Left cardiac atrium (tissue), 4 donors: ENCODE measurements around the gene ENTPD6. TPM values are rescaled to one million over a fixed set of nuclear protein-coding genes. Genes with fewer than 3 reads are reported as not detected.
"Not testable (repeated sequence)": the region's sequence is repeated elsewhere in the genome, so short reads cannot be mapped to it uniquely, and the experiment has no call there.

Experiments used
- ATAC-seq, 2 donors: fragments of 200-7000 bp; cut with Tn5 transposase; one replicate each; pipeline ENCODE4 v1.9.1; 2020; ENCODE audit warnings: mild to moderate bottlenecking in 2 of 2, moderate library complexity in 2 of 2
- DNase-seq: peaks from one replicate; pipeline ENCODE4 v3.0.0-alpha.2; 2020
- intact Hi-C, 2 donors: fragments of 100-400 bp; cut with DNase I; formaldehyde crosslinking; loops; one replicate each; pipeline versions ENCODE4 v1.14.1 to v1.15.1; 2022 to 2023
- long read RNA-seq: library from polyadenylated mRNA; unstranded; transcript quantifications from one replicate; pipeline ENCODE4 v2.0.0, GENCODE V29; 2021
- total RNA-seq, 2 donors: library from RNA; stranded (reverse); fragmentation: NEBNext Ultra II Directional; extraction: Animal tissue kit (Norgen Biotek cat#: 25700); gene quantifications; one replicate each; pipeline ENCODE4 v1.2.1, GENCODE V29; 2021
- donor health status: DM: no; HTN: yes; CAD: no.
- donor health status: DM: no; HTN: yes; CAD: no; lungs with severe emphysema.
- donor health status: DM: yes; HTN: yes; CAD: no.
- donor health status: Dilated cardiomyopathy.

Gene ENTPD6
- 100 to 1,000 TPM; 110 to 127 TPM for total RNA-seq
- long read RNA-seq, transcript ENTPD6-201 (14 exons, 2,708 nt) = major isoform, 86 of 350 reads
- long read RNA-seq, transcript ENTPD6-203 (15 exons, 2,750 nt) = minor isoform, 33 of 350 reads
- long read RNA-seq, transcript ENTPD6-202 (15 exons, 2,766 nt) = minor isoform, 19 of 350 reads
- long read RNA-seq, partial matches to known transcripts = 40 of 350 reads
- long read RNA-seq, other reads (novel, unspliced or antisense) = 162 of 350 reads

DNA sequence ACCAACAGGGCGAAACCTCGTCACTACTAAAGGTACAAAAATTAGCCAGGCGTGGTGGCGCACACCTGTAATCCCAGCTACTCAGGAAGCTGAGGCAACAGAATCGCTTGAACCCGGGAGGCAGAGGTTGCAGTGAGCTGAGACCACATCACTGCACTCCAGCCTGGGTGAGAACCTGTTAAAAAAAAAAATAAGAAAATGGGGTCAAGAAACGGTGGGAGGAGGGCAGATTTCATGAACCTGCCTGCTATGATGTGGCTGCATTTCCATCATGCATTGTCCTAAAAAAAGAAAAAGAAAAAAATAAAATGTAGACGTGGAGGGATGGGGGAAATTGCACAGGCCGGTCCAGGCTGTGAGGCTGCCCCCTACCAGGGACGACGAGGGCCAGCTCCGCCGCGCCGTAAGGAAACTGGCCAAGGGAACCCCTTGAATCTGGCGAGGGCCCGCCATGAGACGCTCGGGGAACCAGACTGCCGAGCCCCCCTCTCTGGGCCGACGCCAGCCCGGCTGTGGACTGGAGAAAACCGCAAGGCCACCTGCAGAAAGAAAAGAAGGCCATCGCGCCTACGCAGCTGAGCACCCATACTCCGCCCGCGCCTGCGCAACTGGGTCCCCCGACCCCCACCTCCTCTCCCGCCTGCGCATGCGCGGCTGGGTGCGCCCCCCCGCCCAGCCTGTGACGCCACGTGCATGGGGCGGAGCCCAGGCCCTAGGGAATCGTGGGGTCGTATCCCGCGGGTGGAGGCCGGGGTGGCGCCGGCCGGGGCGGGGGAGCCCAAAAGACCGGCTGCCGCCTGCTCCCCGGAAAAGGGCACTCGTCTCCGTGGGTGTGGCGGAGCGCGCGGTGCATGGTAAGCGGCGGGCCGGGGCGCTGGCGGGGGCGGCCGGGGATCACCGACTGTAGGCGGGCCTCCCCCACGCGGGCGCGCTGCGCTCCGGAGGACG, at the start of gene ENTPD6:
TSS of gene ENTPD6 (plus strand) at position 699 of the 948 bp plus-strand sequence. CDS start 10,825 bp downstream, outside the sequence.
- peak; percentile 91 to 93 for ATAC-seq
- intact Hi-C loops = loop anchor here (5.0 to 10.0 kb wide), 2 partner anchors 52 to 200 kb away; partner anchors contain the start of genes APMAP (in 1 of the 2) and PYGB (in 1 of the 2)
- DNase-seq = peak; percentile 94

GRCh38 chr20:25146976-25147375, 48.5 kb upstream of the ENTPD6 start:
- intact Hi-C loops = no loop called here
- DNase-seq = no peak
- no peak for ATAC-seq

GRCh38 chr20:25147716-25148115, 47.8 kb upstream of the ENTPD6 start:
- ATAC-seq (no peak), DNase-seq (no peak)
- intact Hi-C loops = no loop called here

DNA sequence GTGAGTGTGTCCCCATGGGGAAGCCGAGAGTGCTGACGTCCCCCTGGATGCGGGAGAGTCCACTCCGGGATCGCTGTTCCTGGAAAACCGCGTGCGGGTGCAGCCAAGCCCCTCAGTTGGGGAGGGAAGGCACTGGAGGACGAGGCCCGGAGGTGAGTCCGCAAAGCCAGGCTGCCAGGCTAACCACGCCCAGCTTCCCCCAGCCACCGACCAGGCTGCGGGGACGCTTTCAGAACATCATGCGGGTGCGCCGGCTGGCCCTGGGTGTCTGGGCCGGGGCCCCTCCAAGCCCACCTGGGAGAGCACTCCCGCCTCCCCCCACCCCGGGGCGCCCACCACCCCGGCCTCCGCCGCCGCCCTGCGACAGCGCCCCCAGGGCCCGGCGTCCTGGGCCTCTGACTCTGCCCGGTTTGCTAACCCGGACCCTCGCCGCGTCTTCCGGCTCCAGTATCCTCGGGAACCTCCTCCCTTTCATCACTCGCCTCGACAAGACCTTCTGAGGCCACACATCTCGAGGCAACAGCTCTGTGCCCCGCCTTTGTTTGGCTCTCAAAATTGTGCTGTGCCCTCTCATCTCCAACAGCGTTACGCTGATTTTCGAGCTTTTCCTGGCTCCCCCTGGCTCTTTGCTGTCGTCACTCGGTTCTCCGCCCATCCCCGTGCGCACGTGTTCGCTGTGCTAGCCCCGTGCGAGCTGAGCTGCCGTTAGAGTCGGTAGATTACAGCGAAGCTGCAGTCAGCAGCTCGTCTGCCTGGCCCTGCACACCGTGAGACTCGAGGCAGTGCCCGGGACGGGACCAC, 47.1 kb upstream of the ENTPD6 start:
- ATAC-seq (peak; percentile 64 to 87), DNase-seq (peak; percentile 67)
- intact Hi-C loops = no loop called here

DNA sequence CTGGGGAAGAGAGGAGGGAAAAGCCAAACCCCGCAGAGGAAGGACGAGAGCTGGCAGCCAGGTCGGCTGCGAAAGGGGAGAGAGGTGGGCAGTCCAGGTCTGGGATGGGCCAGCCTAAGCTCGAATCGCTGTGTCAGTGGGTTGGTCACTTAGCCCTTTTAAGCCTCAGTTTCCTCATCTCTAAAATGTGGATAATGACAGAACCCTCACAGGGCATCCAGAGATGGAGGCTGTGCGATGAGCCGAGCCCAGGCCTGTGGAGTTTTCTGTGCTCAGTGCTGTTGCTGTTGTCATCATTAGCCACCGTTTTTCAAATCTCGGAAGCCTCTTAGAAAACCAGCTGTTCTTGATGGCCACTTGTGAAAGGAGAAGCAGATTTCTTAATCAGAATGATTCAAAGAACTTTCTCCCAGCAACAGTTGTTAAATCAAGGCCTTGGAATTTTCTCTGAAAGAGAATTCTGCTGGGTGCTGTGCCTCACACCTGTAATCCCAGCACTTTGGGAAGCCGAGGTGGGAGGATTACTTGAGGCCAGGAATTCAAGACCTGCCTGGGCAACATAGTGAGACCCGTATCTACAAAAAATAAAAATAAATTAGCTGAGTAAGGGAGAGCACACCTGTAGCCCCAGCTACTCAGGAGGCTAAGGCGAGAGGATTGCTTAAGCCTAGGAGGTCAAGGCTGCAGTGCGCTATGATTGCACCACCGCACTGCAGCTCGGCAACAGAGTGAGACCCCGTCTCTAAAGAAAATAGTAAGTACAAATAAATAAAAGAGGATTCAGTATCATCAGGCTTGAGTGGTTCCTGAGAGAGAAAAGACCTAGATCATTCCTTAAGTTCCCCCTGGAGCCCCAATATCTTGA, 46.3 kb upstream of the ENTPD6 start:
- DNase-seq (no peak), ATAC-seq (no peak)
- intact Hi-C loops = no loop called here

DNA sequence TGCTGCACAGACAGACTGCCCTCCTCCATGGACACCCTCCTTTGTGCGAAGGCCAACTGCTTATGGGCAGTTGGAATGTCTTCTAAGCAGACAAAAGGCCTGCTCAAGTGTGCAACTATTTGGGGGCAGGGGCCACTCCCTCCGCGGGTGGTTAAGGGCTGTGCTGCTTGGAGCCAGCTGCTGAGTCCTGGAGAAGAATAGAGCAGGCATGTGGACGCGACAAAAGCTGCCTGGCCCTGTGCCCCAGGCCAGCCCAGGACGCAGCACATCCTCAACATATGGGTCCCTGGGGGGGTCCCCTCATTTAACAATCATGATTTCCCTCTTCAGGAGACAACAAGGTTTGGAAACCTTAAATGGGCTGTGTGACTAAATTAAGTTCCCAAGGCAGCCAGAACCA, 45.5 kb upstream of the ENTPD6 start:
- ATAC-seq = no peak
- intact Hi-C loops = no loop called here
- DNase-seq = no peak

- no peak for DNase-seq
- no peak for ATAC-seq
- intact Hi-C loops = no loop called here
Measured at GRCh38 chr20:25158043-25158442, 37.5 kb upstream of the ENTPD6 start.

DNA sequence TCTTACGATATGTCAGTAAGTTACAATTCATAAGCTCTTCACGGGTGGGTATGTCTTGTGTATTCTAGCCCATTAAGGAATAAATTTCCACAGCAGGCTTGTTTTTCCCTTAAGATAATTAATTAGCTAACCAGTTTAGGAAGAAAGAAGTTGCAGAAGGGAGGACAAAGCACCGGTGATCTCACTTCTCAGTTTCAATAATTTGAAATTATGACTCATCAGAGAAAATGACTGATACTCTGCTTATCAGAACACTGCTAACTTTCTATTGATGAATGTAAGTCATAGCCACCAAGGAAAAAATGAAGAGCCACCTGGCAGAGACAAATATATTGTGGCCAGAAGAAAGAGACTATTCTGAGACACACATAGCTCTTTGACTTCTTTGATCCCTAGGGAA, 35.0 kb upstream of the ENTPD6 start:
- ATAC-seq = no peak
- DNase-seq = no peak
- intact Hi-C loops = no loop called here

DNA sequence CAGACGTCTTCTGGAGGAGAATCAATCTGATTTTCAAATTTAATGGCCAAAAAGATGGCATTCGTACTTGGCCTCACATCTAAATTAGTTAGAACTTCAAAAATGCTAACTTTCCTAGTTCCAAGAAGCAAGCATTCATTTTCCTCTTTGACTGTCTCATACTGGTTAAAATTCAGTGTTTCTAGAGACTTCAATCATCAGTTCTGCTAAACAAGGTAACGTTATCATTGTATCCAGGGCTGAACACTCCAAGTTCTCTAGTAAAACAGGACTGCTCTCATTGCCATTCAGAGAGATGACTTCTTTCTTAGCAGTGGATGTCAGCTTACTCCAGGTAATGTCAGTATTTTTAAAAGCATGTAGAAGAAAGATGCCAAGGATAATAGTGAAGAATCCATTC, 34.6 kb upstream of the ENTPD6 start:
- intact Hi-C loops = no loop called here
- ATAC-seq = no peak

DNA sequence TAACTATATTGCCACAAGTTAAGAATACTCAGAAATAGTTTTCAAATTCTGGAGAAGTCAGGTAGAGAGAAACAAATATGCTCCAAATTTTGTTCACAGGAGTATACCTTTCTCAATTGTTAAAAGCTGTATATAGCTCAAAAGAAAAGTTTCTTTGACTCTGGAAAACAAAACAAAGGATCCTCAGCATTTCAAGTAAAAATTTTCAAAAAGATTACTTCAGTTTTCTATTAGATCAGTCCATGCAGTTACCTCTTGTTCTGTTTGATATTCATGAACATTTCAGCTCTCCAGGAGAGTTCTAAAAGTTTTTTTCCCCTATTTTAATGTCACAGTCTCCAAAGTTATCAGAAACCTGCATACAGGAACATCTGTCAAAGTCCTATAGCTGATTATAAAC, 30.4 kb upstream of the ENTPD6 start:
- ATAC-seq (no peak), DNase-seq (no peak)
- intact Hi-C loops = no loop called here

More for the DNA sequence above, 34.6 kb upstream of the ENTPD6 start:
- no peak for DNase-seq

DNA sequence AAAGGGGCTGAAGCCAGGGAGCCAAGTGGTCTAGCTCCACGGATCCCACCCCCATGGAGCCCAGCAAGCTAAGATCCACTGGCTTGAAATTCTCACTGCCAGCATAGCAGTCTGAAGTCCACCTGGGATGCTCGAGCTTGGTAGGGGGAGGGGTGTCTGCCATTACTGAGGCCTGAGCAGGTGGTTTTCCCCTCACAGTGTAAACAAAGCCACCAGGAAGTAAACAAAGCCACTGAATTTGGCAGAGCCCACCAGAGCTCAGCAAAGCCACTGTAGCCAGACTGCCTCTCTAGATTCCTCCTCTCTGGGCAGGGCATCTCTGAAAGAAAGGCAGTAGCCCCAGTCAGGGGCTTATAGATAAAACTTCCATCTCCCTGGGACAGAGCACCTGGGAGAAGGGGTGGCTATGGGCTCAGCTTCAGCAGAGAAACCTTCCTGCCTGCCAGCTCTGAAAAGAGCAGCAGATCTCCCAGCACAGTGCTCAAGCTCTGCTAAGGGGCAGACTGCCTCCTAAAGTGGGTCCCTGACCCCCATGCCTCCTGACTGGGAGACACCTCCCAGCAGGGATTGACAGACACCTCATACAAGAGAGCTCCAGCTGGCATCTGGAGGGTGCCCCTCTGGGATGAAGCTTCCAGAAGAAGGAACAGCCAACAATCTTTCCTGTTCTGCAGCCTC, 29.3 kb upstream of the ENTPD6 start:
- DNase-seq, intact Hi-C loops, ATAC-seq: not testable (repeated sequence)

DNA sequence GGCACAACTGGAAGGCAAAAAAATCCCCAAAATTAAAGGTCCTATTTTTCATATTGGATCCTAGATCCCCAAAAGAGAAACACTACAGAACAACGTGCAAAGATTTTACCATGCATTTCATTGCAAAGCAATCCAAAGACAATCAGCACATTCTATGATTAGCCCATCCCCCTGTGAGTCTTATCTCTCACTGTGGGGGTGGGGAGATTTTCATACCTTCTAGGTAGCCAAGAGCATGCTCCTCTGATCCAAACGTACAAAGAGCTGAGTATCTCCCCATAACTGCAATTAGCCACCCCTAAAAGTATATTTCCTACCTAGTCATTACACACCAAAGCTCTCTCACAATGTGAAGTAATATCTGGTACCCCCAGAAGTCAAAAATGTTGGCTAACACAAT, 22.2 kb upstream of the ENTPD6 start:
- DNase-seq (no peak), ATAC-seq (no peak)
- intact Hi-C loops = loop anchor here in 1 of 2 donors (10.0 kb wide), 1 partner anchor 231 kb away; the partner anchor contains the start of gene GINS1

- DNase-seq = no peak
- no peak for ATAC-seq
- intact Hi-C loops = loop anchor here in 1 of 2 donors (10.0 kb wide), 1 partner anchor 231 kb away; the partner anchor contains the start of gene GINS1
Measured at GRCh38 chr20:25173886-25174308, 21.6 kb upstream of the ENTPD6 start.

GRCh38 chr20:25176184-25176583, 19.3 kb upstream of the ENTPD6 start:
- intact Hi-C loops = loop anchor here (5.0 to 10.0 kb wide), 4 partner anchors 94 to 229 kb away; partner anchors contain the start of genes APMAP (in 1 of the 2), GINS1 (in 1 of the 2) and VSX1 (in 1 of the 2)
- no peak for ATAC-seq
- DNase-seq = no peak

- ATAC-seq (peak in 1 of 2 donors; percentile 13), DNase-seq (no peak)
- intact Hi-C loops = loop anchor here (5.0 to 10.0 kb wide), 4 partner anchors 96 to 227 kb away; partner anchors contain the start of genes APMAP (in 1 of the 2), GINS1 (in 1 of the 2) and VSX1 (in 1 of the 2)
Measured at GRCh38 chr20:25177890-25178321, 17.6 kb upstream of the ENTPD6 start.

- intact Hi-C loops = loop anchor here (1.0 to 10.0 kb wide), 5 partner anchors 96 to 226 kb away; partner anchors contain the start of genes APMAP (in 1 of the 2), GINS1 (in 1 of the 2) and VSX1 (in 1 of the 2)
- peak; percentile 33 for DNase-seq
- ATAC-seq = peak; percentile 86 to 95
Measured at GRCh38 chr20:25178563-25179438, 16.7 kb upstream of the ENTPD6 start.
